Gastrocnemius medialis (tissue), 4 donors: ENCODE measurements around the gene PSORS1C2.
"Not testable (repeated sequence)": the region's sequence is repeated elsewhere in the genome, so short reads cannot be mapped to it uniquely, and the experiment has no call there.

Source experiments
- POLR2A ChIP-seq, 2 donors: fragments of 450-650 bp; IDR thresholded peaks; one replicate each; pipeline ENCODE4 v1.6.1; 2017; ENCODE audit warnings: antibody characterized with exemption in 2 of 2, mild to moderate bottlenecking in 2 of 2, moderate library complexity in 2 of 2
- TF ChIP-seq, protein P1 (sequence below), 5 experiments: fragments of 450-650 bp in 3 of 5; fragments of 200-600 bp in 2 of 5; sonication (generic) in 2 of 5; IDR thresholded peaks in 4 of 5; conservative IDR thresholded peaks in 1 of 5; 1 replicate in 4 of 5; 2 replicates in 1 of 5; pipeline ENCODE4 v1.5.1; 2016 to 2019; ENCODE audit warnings: antibody characterized with exemption in 5 of 5, mild to moderate bottlenecking in 3 of 5, moderate library complexity in 3 of 5

DNA sequence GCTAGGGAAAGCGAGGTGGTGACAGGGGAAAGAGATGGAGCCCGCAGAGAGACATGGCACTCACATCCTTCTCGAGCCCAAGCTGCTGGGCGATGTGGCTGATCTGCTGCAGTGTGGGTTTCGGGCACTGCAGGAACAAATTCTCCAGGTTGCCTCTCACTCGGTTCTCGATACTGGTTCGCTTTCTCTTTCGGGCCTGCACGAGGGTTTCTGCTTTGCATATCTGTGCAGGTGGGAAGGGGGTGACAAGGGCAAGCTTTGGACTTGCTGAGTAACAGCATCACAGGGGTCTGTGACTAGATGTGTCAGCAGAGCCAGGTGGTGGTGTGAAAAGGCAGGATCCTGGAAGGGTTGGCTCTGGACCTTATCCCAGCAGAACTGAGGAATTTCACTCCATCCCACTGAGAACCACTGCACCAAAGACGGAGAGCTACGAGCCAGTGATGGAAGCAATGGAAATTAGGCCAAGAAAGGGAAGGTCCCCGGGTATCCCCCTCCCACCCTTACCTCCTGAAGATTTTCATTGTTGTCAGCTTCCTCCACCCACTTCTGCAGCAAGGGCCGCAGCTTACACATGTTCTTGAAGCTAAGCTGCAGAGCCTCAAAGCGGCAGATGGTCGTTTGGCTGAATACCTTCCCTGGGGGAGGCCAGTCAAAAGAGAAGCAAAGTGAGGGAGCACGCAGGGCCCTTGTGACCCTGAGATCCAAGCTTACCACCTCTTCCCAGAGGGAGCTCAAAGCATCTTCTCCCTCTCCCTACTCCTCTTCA, 26.4 kb upstream of the PSORS1C2 start:
- TF ChIP-seq, protein P1, sequence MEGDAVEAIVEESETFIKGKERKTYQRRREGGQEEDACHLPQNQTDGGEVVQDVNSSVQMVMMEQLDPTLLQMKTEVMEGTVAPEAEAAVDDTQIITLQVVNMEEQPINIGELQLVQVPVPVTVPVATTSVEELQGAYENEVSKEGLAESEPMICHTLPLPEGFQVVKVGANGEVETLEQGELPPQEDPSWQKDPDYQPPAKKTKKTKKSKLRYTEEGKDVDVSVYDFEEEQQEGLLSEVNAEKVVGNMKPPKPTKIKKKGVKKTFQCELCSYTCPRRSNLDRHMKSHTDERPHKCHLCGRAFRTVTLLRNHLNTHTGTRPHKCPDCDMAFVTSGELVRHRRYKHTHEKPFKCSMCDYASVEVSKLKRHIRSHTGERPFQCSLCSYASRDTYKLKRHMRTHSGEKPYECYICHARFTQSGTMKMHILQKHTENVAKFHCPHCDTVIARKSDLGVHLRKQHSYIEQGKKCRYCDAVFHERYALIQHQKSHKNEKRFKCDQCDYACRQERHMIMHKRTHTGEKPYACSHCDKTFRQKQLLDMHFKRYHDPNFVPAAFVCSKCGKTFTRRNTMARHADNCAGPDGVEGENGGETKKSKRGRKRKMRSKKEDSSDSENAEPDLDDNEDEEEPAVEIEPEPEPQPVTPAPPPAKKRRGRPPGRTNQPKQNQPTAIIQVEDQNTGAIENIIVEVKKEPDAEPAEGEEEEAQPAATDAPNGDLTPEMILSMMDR (IDR thresholded peaks at IDR 0.05 in 4 of 5, conservative IDR thresholded peaks at IDR 0.05 in 1 of 5), result not testable (repeated sequence)
- not testable (repeated sequence) for TF ChIP-seq POLR2A (IDR thresholded peaks at IDR 0.05)
